Kidney epithelial cell (primary cell): ENCODE results near the gene HIPK3. TPM values are rescaled to one million over a fixed set of nuclear protein-coding genes. Genes with fewer than 3 reads are reported as not detected.
A peak's percentile ranks its signal among the peaks of the same experiment; 100 is the strongest.

Experiments used
- DNase-seq: peaks from one replicate; pipeline ENCODE4 v3.0.0-alpha.2; 2010; ENCODE audit warnings: low read depth
- H3K27me3 ChIP-seq: 2 replicates; pipeline ENCODE4 v1.6.0; 2011; ENCODE audit warnings: low read length; ENCODE audit not compliant: control insufficient read depth, insufficient read depth
- H3K36me3 ChIP-seq: 2 replicates; pipeline ENCODE4 v1.5.1; 2011; ENCODE audit warnings: low read length; ENCODE audit not compliant: control insufficient read depth, insufficient read depth
- H3K4me3 ChIP-seq: 2 replicates; pipeline ENCODE4 v1.5.1; 2011; ENCODE audit warnings: low read depth, mild to moderate bottlenecking, control low read depth, low read length
- CTCF ChIP-seq: IDR thresholded peaks from 2 replicates; pipeline ENCODE4 v1.5.1; 2011; ENCODE audit warnings: mild to moderate bottlenecking, moderate library complexity, low read length, control low read depth, inconsistent platforms; ENCODE audit not compliant: insufficient read depth, poor library complexity, severe bottlenecking
- total RNA-seq: library from RNA; depleted of rRNA; stranded (reverse); fragments of >200 nt; gene quantifications from 2 replicates; pipeline ENCODE4 v1.2.3, GENCODE V29; 2015

HIPK3 gene
- total RNA-seq, 1 donor from 2014 or later: 66.8 TPM

GRCh38 chr11:33396361-33396760 lies 139.2 kb downstream of the HIPK3 start:
- no peak for TF ChIP-seq CTCF
- no peaks in the 10 kb centered on the region for H3K27me3 ChIP-seq
- DNase-seq: no peak
- no peak overlapping the region for H3K4me3 ChIP-seq
- no peaks in the 10 kb centered on the region for H3K36me3 ChIP-seq

GRCh38 chr11:33399421-33399820 lies 142.2 kb downstream of the HIPK3 start:
- H3K27me3 ChIP-seq: no peaks in the 10 kb centered on the region

GRCh38 chr11:33402066-33402465 lies 144.9 kb downstream of the HIPK3 start:
- no peak for TF ChIP-seq CTCF
- no peaks in the 10 kb centered on the region for H3K36me3 ChIP-seq
- DNase-seq: peak; percentile 7

More at GRCh38 chr11:33399421-33399820, 142.2 kb downstream of the HIPK3 start:
- Histone ChIP-seq H3K36me3 (no peaks in the 10 kb centered on the region), H3K4me3 (no peak overlapping the region)
- no peak for TF ChIP-seq CTCF
- no peak for DNase-seq

GRCh38 chr11:33403344-33403743 lies 146.2 kb downstream of the HIPK3 start:
- TF ChIP-seq CTCF: no peak
- Histone ChIP-seq H3K27me3 (no peaks in the 10 kb centered on the region), H3K36me3 (no peaks in the 10 kb centered on the region), H3K4me3 (no peak overlapping the region)
- DNase-seq: no peak

More at GRCh38 chr11:33402066-33402465, 144.9 kb downstream of the HIPK3 start:
- Histone ChIP-seq H3K27me3 (no peaks in the 10 kb centered on the region), H3K4me3 (no peak overlapping the region)

- no peak overlapping the region for H3K4me3 ChIP-seq
- no peak for TF ChIP-seq CTCF
- H3K36me3 ChIP-seq: no peaks in the 10 kb centered on the region
- DNase-seq: no peak
- H3K27me3 ChIP-seq: no peaks in the 10 kb centered on the region
These were observed 148.8 kb downstream of the HIPK3 start for GRCh38 chr11:33405834-33406602.

Other genes with a start within 250 kb of the HIPK3 start
- gene DEPDC7, start 241.5 kb upstream of the HIPK3 start, total RNA-seq: 0.55 and 0.63 TPM in 2 replicates
- gene TCP11L1, start 217.8 kb upstream of the HIPK3 start, total RNA-seq: 22.3 and 26.1 TPM in 2 replicates
- gene CSTF3, start 95.9 kb upstream of the HIPK3 start, total RNA-seq: 21.1 and 22.2 TPM in 2 replicates
- 6.9 and 7.0 TPM in 2 replicates for gene KIAA1549L, start 118.7 kb downstream of the HIPK3 start, total RNA-seq